ENCODE data around the gene RIF1. TPM values are rescaled to one million over a fixed set of nuclear protein-coding genes. Genes with fewer than 3 reads are reported as not detected.

RIF1 gene
- total and polyA plus RNA-seq, 2 experiments from 2014 or later, result 20.9 to 26.5 TPM

DNA sequence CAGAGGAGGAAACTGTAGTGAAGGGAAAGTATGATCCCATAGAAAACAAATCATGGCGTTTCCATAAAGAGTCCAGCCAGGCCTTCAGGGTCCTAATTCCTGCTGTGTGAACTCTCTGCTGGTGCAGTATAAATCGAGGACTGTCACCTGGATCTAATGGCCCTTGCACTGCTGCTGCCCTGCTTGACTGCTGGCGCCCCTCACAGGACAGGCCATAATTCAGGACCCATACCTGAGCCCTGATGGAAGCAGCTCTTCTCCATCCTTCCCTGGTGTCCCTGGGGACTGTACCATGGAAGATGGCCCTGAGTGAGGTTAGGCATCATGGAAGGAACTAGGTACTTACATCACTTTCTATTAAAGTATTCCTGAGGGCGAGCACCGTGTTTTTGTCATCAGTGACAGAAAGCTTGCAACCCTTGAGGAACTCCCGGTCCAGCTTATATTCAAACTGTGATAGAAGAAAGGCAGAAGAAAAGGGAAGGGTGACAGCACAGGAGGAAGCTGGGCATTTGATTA lies 116.9 kb downstream of the RIF1 start:
- Histone ChIP-seq H4K20me1 (ENCODE audit: insufficient read depth) (no peaks in the 10 kb centered on the region), H3F3A (ENCODE audit: insufficient read depth) (no peaks in the 10 kb centered on the region), H3K79me2 (ENCODE audit: insufficient read depth) (no peaks in the 10 kb centered on the region), H3K4me2 (ENCODE audit: unreplicated experiment) (no peak overlapping the region), H3K36me3 (ENCODE audit: low read depth) (no peaks in the 10 kb centered on the region), H3K9ac (no peak overlapping the region), H3K4me3 (no peak overlapping the region), H3K27me3 (replicated peaks; ENCODE audit: insufficient read depth) (no peaks in the 10 kb centered on the region), H3K4me1 (ENCODE audit: insufficient read depth) (no peaks in the 10 kb centered on the region), H3K9me3 (ENCODE audit: low read depth) (no peaks in the 10 kb centered on the region), H2AFZ (no peak overlapping the region), H3K27ac (no peak overlapping the region), H3K9me2 (ENCODE audit: insufficient read depth) (no peaks in the 10 kb centered on the region)
- DNase-seq, result no peak
- WGBS, 2 experiments (ENCODE audit: low coverage in 1 of 2, low lambda C conversion rate in 2 of 2, missing lambda C conversion rate in 2 of 2), result 82 to 83% methylated on average over 6 of the region's 6 CpGs
- no peak for TF ChIP-seq EZH2 (IDR thresholded peaks at IDR 0.05; ENCODE audit: insufficient read depth, poor library complexity, severe bottlenecking)
- TF ChIP-seq EZH2phosphoT487 (IDR thresholded peaks at IDR 0.05; ENCODE audit: insufficient read depth, low read depth), result no peak
- in situ Hi-C loops (cut with MboI), result no loop called here

Small RNAs within 50 kb of the gene (microRNA-seq; reads per million reads assigned to microRNA genes)
- gene MIR4773-1 (ENCODE audit: borderline number of aligned reads) (not detected), gene MIR4773-2 (ENCODE audit: borderline number of aligned reads) (not detected)

Small RNAs within 50 kb of the gene (small RNA-seq; reads per million reads assigned to genes)
- gene MIR4773-1 (ENCODE audit: low read depth, low replicate concordance) (not detected), gene RN7SL124P (ENCODE audit: low read depth, low replicate concordance) (not detected)

Other genes starting within 250 kb of the RIF1 start
- 6.8 and 7.3 TPM in 2 replicates for gene RBM43, start 148.0 kb upstream of the RIF1 start, total RNA-seq (2014; rRNA removed; shearing (Covaris generic))
- gene RBM43, start 148.0 kb upstream of the RIF1 start, polyA plus RNA-seq (2016; fragmentation: Nextera tagmentation; extraction: Ambion mirVana), result 2.4 and 3.1 TPM in 2 replicates
- gene NMI, start 120.2 kb upstream of the RIF1 start, total RNA-seq (2014; rRNA removed; shearing (Covaris generic)), result 3.0 and 3.4 TPM in 2 replicates
- gene NMI, start 120.2 kb upstream of the RIF1 start, polyA plus RNA-seq (2016; fragmentation: Nextera tagmentation; extraction: Ambion mirVana), result 20.1 and 23.0 TPM in 2 replicates
- gene TNFAIP6, start 52.3 kb upstream of the RIF1 start, total RNA-seq (2014; rRNA removed; shearing (Covaris generic)), result 4.5 and 8.9 TPM in 2 replicates
- 10.2 and 10.7 TPM in 2 replicates for gene TNFAIP6, start 52.3 kb upstream of the RIF1 start, polyA plus RNA-seq (2016; fragmentation: Nextera tagmentation; extraction: Ambion mirVana)